Measurements from ENCODE around the gene ZNF783.

DNA sequence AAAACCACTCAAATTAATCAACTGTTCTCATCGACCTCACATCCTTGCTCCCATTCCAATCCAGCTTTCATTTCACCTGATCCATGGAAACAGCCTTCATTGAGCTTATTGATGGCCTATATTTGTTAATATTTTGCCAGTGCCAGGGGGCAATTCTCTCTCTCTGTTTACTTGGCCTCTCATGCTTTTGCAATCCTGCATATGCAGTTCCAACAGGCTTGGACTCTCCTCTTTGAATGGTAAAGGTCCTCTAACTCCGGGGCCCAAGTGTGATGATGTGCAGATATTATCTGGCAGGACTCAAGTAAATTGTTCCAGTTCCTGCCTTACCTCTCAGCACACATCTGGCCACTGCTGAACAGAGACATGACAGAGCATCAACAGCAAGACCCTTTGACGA lies 67.3 kb downstream of the ZNF783 start:
- TF ChIP-seq, protein P1, sequence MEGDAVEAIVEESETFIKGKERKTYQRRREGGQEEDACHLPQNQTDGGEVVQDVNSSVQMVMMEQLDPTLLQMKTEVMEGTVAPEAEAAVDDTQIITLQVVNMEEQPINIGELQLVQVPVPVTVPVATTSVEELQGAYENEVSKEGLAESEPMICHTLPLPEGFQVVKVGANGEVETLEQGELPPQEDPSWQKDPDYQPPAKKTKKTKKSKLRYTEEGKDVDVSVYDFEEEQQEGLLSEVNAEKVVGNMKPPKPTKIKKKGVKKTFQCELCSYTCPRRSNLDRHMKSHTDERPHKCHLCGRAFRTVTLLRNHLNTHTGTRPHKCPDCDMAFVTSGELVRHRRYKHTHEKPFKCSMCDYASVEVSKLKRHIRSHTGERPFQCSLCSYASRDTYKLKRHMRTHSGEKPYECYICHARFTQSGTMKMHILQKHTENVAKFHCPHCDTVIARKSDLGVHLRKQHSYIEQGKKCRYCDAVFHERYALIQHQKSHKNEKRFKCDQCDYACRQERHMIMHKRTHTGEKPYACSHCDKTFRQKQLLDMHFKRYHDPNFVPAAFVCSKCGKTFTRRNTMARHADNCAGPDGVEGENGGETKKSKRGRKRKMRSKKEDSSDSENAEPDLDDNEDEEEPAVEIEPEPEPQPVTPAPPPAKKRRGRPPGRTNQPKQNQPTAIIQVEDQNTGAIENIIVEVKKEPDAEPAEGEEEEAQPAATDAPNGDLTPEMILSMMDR (IDR thresholded peaks at IDR 0.05; ENCODE audit: insufficient read depth, low read length, poor library complexity, severe bottlenecking), result no peak
- TF ChIP-seq EZH2phosphoT487 (conservative IDR thresholded peaks at IDR 0.05; ENCODE audit: low read length), result no peak

Data from SU-DHL-6 (cell line).